GM12864 (cell line): ENCODE measurements around the gene NR2E1.

Source experiments
- DNase-seq: peaks from one replicate; pipeline ENCODE4 v3.0.0-alpha.2; 2011; ENCODE audit warnings: low read depth
- H3K4me3 ChIP-seq: 2 replicates; pipeline ENCODE4 v1.5.1; 2011; ENCODE audit warnings: mild to moderate bottlenecking, low read depth, low read length, control low read depth
- CTCF ChIP-seq: IDR thresholded peaks from 2 replicates; pipeline ENCODE4 v1.5.1; 2011; ENCODE audit warnings: low read depth, mild to moderate bottlenecking, moderate library complexity, low read length, control low read depth, inconsistent platforms; ENCODE audit errors: missing control alignments

The NR2E1 gene

DNA sequence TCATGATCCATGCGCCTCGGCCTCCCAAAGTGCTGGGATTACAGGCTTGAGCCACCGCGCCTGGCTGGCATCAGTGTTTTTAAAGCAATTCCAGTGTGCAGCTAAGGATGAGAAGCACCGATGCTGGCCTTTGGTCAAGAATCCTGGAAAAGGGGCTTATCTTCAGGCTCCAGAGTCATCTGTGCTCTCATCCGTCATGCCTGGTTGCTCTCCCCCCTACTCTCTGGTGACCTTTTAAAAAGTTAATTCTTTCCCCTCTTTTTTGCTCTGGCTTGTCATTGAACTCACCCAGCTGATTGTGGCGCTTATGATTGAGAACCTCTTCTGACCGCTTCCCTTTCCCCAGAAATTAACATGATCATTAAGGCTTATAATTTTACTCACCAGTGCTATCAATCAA is 28.7 kb downstream of the NR2E1 start:
- DNase-seq: no peak
- H3K4me3 ChIP-seq: no peak overlapping the region
- TF ChIP-seq CTCF: no peak

GRCh38 chr6:108195209-108195608 is 29.4 kb downstream of the NR2E1 start:
- no peak for DNase-seq
- no peak overlapping the region for H3K4me3 ChIP-seq
- TF ChIP-seq CTCF: no peak

DNA sequence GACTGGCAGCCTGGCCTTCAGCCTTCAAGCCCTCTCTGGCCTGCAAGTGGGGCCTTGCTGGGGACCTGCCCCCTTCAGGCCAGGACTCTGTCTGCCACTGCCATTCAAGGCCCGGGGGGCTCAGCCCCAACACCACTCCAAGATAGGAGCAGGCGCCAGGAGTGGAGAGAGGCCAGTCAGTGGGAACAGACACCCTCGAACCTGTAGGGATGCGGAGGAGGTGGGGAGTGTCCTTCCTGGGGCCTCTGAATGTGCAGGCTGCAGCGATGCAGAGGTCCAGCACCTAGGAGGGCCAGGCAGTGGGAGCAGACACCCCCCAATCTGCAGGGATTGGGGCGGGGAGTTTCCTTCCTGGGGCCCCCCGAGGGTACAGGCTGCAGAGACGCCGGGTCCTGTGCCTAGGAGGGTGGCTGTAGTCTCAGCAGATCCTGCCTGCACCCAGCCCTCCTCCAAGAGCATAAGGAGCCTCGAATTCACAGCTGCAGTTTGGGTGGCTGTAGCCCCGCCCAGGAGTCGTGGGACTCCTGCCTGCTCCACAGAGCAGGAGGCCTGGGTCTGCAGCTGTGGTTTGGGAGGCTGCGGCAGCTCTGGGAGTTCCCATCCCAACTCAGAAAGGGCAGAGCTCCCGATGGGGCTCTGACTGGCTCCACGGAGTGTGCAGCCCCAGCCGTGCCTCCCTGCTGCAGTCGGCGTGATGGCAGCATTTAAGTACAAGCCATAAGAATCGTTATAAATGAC is 33.1 kb downstream of the NR2E1 start:
- DNase-seq: no peak
- no peak overlapping the region for H3K4me3 ChIP-seq
- TF ChIP-seq CTCF: no peak

DNA sequence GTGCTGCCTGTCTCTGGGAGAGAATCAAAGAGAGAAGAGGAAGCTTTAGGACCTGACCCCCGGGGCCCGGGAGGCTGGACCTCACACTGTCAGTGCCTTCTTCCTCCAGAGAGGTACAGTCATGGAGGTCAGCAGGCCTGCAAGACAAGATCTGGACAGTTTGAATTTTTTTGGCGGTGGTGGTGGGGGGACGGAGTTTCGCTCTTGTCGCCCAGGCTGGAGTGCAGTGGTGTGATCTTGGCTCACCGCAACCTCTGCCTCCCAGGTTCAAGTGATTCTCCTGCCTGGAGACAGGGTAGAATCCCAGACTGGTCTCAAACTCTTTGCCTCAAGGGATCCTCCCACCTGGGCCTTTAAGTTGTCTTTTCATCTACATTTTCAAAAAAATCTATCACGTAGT is 34.4 kb downstream of the NR2E1 start:
- H3K4me3 ChIP-seq: no peak overlapping the region
- TF ChIP-seq CTCF: no peak
- DNase-seq: no peak

- TF ChIP-seq CTCF: no peak
- no peak overlapping the region for H3K4me3 ChIP-seq
- DNase-seq: no peak
These were observed 34.8 kb downstream of the NR2E1 start for GRCh38 chr6:108200631-108201030.

- no peak for DNase-seq
- no peak for TF ChIP-seq CTCF
- no peak overlapping the region for H3K4me3 ChIP-seq
These were observed 37.6 kb downstream of the NR2E1 start for GRCh38 chr6:108203189-108204112.

GRCh38 chr6:108207013-108207412 is 41.2 kb downstream of the NR2E1 start:
- DNase-seq: no peak
- TF ChIP-seq CTCF: no peak
- H3K4me3 ChIP-seq: no peak overlapping the region
